Subcutaneous adipose tissue (tissue), 4 donors: ENCODE data around the gene PHF20. TPM values are rescaled to one million over a fixed set of nuclear protein-coding genes. Genes with fewer than 3 reads are reported as not detected.

Source experiments
- CTCF ChIP-seq: fragments of 450-650 bp; IDR thresholded peaks from one replicate; pipeline ENCODE4 v1.5.1; 2016; ENCODE audit warnings: low read depth, mild to moderate bottlenecking, control low read depth, antibody characterized with exemption, moderate library complexity
- total RNA-seq, 4 donors: library from RNA; depleted of rRNA; stranded (reverse); fragments of >200 nt; gene quantifications; one replicate each; pipeline ENCODE4 v1.1.0, GENCODE V29; 2016

The PHF20 gene
- total RNA-seq, 4 donors from 2014 or later: 35.5 to 61.6 (median 44.5) TPM

- TF ChIP-seq CTCF: no peak
Measured at GRCh38 chr20:35840421-35840820, 68.6 kb downstream of the PHF20 start.

- TF ChIP-seq CTCF: no peak
Measured at GRCh38 chr20:35842361-35842760, 70.5 kb downstream of the PHF20 start.

GRCh38 chr20:35845561-35845960, 73.7 kb downstream of the PHF20 start:
- TF ChIP-seq CTCF: no peak

GRCh38 chr20:35849706-35850105, 77.9 kb downstream of the PHF20 start:
- TF ChIP-seq CTCF: no peak

GRCh38 chr20:35854713-35855348, 83.0 kb downstream of the PHF20 start:
- TF ChIP-seq CTCF: no peak

GRCh38 chr20:35856866-35857265, 85.1 kb downstream of the PHF20 start:
- no peak for TF ChIP-seq CTCF

GRCh38 chr20:35866418-35867202, 94.8 kb downstream of the PHF20 start:
- no peak for TF ChIP-seq CTCF
